ENCODE measurements around the gene ADGRG1.

DNA sequence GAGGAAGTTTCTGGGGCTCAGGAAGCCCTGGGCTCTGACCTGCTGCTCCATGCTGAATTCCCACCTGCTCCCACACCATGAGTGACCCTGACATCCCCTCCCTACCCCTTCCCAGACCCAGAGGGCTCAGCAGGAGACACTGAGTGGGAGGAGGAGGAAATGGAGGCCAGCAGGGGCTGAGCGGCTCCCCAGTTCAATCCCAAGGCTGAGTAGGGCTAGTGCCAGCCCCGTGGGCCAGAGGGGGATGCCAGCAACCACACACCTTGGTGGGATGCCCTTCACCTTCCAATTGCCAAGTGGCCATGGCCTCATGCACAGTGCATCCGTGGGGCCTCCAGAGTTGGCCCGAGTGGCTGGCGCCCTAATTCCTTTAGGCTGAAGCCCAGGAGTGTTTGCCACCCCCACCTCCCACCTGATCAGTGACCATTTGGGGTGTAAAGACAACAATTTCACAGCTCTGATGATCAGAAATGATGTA, 38.7 kb downstream of the ADGRG1 start:
- TF ChIP-seq, protein P1, sequence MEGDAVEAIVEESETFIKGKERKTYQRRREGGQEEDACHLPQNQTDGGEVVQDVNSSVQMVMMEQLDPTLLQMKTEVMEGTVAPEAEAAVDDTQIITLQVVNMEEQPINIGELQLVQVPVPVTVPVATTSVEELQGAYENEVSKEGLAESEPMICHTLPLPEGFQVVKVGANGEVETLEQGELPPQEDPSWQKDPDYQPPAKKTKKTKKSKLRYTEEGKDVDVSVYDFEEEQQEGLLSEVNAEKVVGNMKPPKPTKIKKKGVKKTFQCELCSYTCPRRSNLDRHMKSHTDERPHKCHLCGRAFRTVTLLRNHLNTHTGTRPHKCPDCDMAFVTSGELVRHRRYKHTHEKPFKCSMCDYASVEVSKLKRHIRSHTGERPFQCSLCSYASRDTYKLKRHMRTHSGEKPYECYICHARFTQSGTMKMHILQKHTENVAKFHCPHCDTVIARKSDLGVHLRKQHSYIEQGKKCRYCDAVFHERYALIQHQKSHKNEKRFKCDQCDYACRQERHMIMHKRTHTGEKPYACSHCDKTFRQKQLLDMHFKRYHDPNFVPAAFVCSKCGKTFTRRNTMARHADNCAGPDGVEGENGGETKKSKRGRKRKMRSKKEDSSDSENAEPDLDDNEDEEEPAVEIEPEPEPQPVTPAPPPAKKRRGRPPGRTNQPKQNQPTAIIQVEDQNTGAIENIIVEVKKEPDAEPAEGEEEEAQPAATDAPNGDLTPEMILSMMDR (IDR thresholded peaks at IDR 0.05): no peak
- TF ChIP-seq ZFX (IDR thresholded peaks at IDR 0.05; ENCODE audit: borderline replicate concordance): no peak
